HepG2 (cell line): Measurements from ENCODE around the gene GDF15. TPM values are rescaled to one million over a fixed set of nuclear protein-coding genes. Genes with fewer than 3 reads are reported as not detected.
A peak's percentile ranks its signal among the peaks of the same experiment; 100 is the strongest.

Experiments used
- CHCHD3 ChIP-seq: sonication (generic); formaldehyde crosslinking; IDR thresholded peaks from 2 replicates; pipeline ENCODE4 v1.8.0; 2022; ENCODE audit warnings: mild to moderate bottlenecking, missing genetic modification reagents, moderate library complexity
- FOXP1 ChIP-seq, 2 experiments: fragments of 450-650 bp in 1 of 2; IDR thresholded peaks; 2 replicates each; pipeline ENCODE4 v1.6.1; 2017 to 2018; ENCODE audit warnings: antibody characterized with exemption in 1 of 2
- HOXA3 ChIP-seq: sonication (generic); formaldehyde crosslinking; IDR thresholded peaks from 2 replicates; pipeline ENCODE4 v1.5.0; 2020; ENCODE audit warnings: missing genetic modification reagents
- MIXL1 ChIP-seq: IDR thresholded peaks from 2 replicates; pipeline ENCODE4 v1.6.1; 2016
- MTA3 ChIP-seq: sonication (generic); formaldehyde crosslinking; IDR thresholded peaks from 2 replicates; pipeline ENCODE4 v1.4.0; 2020; ENCODE audit warnings: missing genetic modification reagents
- NONO ChIP-seq, 2 experiments: fragments of 450-650 bp in 1 of 2; sonication (generic) in 1 of 2; formaldehyde crosslinking in 1 of 2; IDR thresholded peaks in 1 of 2; conservative IDR thresholded peaks in 1 of 2; 2 replicates each; pipeline versions ENCODE4 v1.6.1 to v1.8.0; 2017 to 2022; ENCODE audit warnings: mild to moderate bottlenecking in 1 of 2, missing genetic modification reagents in 1 of 2, moderate library complexity in 1 of 2
- PHF20 ChIP-seq: sonication (generic); formaldehyde crosslinking; IDR thresholded peaks from 2 replicates; pipeline ENCODE4 v1.5.0; 2020; ENCODE audit warnings: mild to moderate bottlenecking, missing genetic modification reagents
- SIX4 ChIP-seq: sonication (generic); formaldehyde crosslinking; IDR thresholded peaks from 2 replicates; pipeline ENCODE4 v1.4.0; 2020; ENCODE audit warnings: missing genetic modification reagents
- SP2 ChIP-seq: sonication (generic); formaldehyde crosslinking; IDR thresholded peaks from 2 replicates; pipeline ENCODE4 v1.5.1; 2020; ENCODE audit warnings: mild to moderate bottlenecking, missing genetic modification reagents
- SRSF1 ChIP-seq: fragments of 200-400 bp; formaldehyde crosslinking; optimal IDR thresholded peaks from 2 replicates; pipeline ENCODE3; 2017; ENCODE audit warnings: mild to moderate bottlenecking, low read depth, low read length, moderate library complexity
- TFAP4 ChIP-seq: sonication (generic); IDR thresholded peaks from 2 replicates; pipeline ENCODE4 v1.6.1; 2016; ENCODE audit warnings: low read depth, borderline replicate concordance
- TGIF2 ChIP-seq: IDR thresholded peaks from 2 replicates; pipeline ENCODE4 v1.6.1; 2016; ENCODE audit warnings: control low read depth, missing compliant biosample characterization
- THAP7 ChIP-seq: sonication (generic); formaldehyde crosslinking; IDR thresholded peaks from 2 replicates; pipeline ENCODE4 v1.8.1; 2023; ENCODE audit warnings: mild to moderate bottlenecking, missing genetic modification reagents
- ZNF292 ChIP-seq: sonication (generic); formaldehyde crosslinking; IDR thresholded peaks from 2 replicates; pipeline ENCODE4 v1.8.1; 2022; ENCODE audit warnings: mild to moderate bottlenecking, low read depth, missing genetic modification reagents, borderline replicate concordance
- ZNF577 ChIP-seq: sonication (generic); formaldehyde crosslinking; IDR thresholded peaks from 2 replicates; pipeline ENCODE4 v1.4.0; 2020; ENCODE audit warnings: mild to moderate bottlenecking, low read depth, missing genetic modification reagents, borderline replicate concordance
- ZNF691 ChIP-seq: sonication (generic); formaldehyde crosslinking; IDR thresholded peaks from 2 replicates; pipeline ENCODE4 v1.4.0; 2020; ENCODE audit warnings: missing genetic modification reagents, low read depth, mild to moderate bottlenecking, borderline replicate concordance
- ZNF776 ChIP-seq: sonication (generic); formaldehyde crosslinking; IDR thresholded peaks from 2 replicates; pipeline ENCODE4 v1.4.0; 2020; ENCODE audit warnings: mild to moderate bottlenecking, missing genetic modification reagents
- ZSCAN20 ChIP-seq: sonication (generic); formaldehyde crosslinking; IDR thresholded peaks from 2 replicates; pipeline ENCODE4 v1.4.0; 2020; ENCODE audit warnings: missing genetic modification reagents, mild to moderate bottlenecking, borderline replicate concordance
- polyA plus RNA-seq, 8 experiments: library from polyadenylated mRNA; depleted of rRNA in 3 of 8; stranded (reverse) in 7 of 8; unstranded in 1 of 8; fragments of >200 nt; fragmentation: Illumina TruSeq in 4 of 8; extraction: Trizol in 4 of 8; gene quantifications; 2 replicates each; pipeline versions ENCODE4 v1.2.1 to v1.2.3, GENCODE V29; 2011 to 2016; ENCODE audit warnings: low read depth in 4 of 8, missing spikeins in 1 of 8, mixed read lengths in 1 of 8; ENCODE audit not compliant: insufficient read depth in 1 of 8
- total RNA-seq, 5 experiments: library from RNA; depleted of rRNA; stranded (reverse); fragments of >200 nt; fragmentation: Illumina TruSeq; extraction: Trizol; gene quantifications; 2 replicates each; pipeline ENCODE4 v1.2.3, GENCODE V29; 2016; ENCODE audit warnings: low read depth in 1 of 5
- TF ChIP-seq, protein P1 (sequence below): sonication (generic); formaldehyde crosslinking; IDR thresholded peaks from 2 replicates; pipeline ENCODE4 v1.5.0; 2020; ENCODE audit warnings: mild to moderate bottlenecking, missing genetic modification reagents, moderate library complexity
- TF ChIP-seq, protein P2 (sequence below): IDR thresholded peaks from 2 replicates; pipeline ENCODE4 v1.4.0; 2020; ENCODE audit warnings: mild to moderate bottlenecking, missing genetic modification reagents

GDF15 gene
- total and polyA plus RNA-seq, 2 of the 13 experiments (the other 11 are each of a cell fraction or from before 2014, with no cell fraction given) = 146 to 422 TPM

DNA sequence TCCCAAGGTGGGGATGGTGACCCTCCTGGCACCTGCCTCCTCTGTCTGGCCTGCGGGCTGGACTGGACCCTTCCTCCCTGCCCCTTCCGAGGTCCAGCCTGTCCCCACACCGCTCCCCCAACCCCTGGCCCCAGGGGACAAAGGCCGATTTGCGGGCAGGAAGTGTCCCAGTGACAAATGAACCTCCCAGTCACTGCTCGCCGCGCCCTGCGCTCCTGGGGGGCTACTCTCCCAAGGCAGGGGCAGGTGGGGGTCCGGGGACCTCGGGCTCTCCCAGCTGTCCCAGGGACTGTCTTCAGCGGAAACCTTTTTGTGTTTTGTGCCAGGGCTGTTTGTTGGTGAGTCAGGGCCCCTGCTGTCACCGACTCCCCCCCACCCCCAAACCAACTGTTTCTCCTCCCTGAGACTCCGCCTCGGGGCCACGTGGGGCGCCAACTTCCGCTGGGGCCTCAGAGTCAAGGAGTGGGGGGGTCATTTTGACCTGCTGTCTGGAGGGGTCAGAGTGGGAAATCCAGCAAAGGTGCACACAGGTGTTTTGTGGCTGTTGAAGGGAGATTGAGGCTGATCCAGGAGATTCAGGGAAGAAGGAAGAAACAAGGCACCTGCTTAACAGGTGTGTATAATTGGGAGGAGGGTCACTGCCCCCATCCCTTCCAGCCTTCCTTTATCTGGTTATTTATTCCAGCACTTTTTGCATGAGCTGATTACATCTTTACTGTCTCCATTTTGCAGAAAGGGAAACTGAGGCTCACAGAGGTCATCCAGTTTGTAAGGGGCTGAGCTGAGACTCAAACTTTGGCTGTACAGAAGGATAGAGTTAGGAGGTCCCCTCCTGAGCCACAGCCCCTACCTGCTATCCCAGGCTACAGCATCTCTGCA, 44.7 kb upstream of the GDF15 start (continued):
- TF ChIP-seq, protein P1, sequence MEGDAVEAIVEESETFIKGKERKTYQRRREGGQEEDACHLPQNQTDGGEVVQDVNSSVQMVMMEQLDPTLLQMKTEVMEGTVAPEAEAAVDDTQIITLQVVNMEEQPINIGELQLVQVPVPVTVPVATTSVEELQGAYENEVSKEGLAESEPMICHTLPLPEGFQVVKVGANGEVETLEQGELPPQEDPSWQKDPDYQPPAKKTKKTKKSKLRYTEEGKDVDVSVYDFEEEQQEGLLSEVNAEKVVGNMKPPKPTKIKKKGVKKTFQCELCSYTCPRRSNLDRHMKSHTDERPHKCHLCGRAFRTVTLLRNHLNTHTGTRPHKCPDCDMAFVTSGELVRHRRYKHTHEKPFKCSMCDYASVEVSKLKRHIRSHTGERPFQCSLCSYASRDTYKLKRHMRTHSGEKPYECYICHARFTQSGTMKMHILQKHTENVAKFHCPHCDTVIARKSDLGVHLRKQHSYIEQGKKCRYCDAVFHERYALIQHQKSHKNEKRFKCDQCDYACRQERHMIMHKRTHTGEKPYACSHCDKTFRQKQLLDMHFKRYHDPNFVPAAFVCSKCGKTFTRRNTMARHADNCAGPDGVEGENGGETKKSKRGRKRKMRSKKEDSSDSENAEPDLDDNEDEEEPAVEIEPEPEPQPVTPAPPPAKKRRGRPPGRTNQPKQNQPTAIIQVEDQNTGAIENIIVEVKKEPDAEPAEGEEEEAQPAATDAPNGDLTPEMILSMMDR (CRISPR knock-in tag) = peak; percentile 14; the same call in 1 of the 2 replicates
- TF ChIP-seq ZNF776 (CRISPR knock-in tag) (no peak), SIX4 (peak; percentile 15; the same call in 1 of the 2 replicates), HOXA3 (CRISPR knock-in tag) (peak; percentile 45), TFAP4 (peak; percentile 50; the same call in 1 of the 2 replicates), SRSF1 (peak; percentile 84), CHCHD3 (CRISPR knock-in tag) (no peak), ZNF292 (CRISPR knock-in tag) (peak; percentile 23; the same call in 1 of the 2 replicates), MTA3 (CRISPR knock-in tag) (no peak), FOXP1 (IDR thresholded peaks at IDR 0.05) (no peak), FOXP1 (CRISPR knock-in tag; IDR thresholded peaks at IDR 0.05) (no peak; the same call in 1 of the 2 replicates), ZNF577 (CRISPR knock-in tag) (no peak), SP2 (CRISPR knock-in tag) (no peak), ZNF691 (CRISPR knock-in tag) (peak; percentile 59; the same call in 1 of the 2 replicates), THAP7 (CRISPR knock-in tag) (no peak), PHF20 (CRISPR knock-in tag) (peak; percentile 54; the same call in 1 of the 2 replicates), TGIF2 (CRISPR knock-in tag) (no peak), NONO (IDR thresholded peaks at IDR 0.05) (no peak), NONO (CRISPR knock-in tag; conservative IDR thresholded peaks at IDR 0.05) (peak; percentile 79; the same call in 1 of the 2 replicates), MIXL1 (CRISPR knock-in tag) (no peak; the same call in 1 of the 2 replicates), ZSCAN20 (CRISPR knock-in tag) (peak; percentile 1; the same call in 1 of the 2 replicates)
- TF ChIP-seq, protein P2, sequence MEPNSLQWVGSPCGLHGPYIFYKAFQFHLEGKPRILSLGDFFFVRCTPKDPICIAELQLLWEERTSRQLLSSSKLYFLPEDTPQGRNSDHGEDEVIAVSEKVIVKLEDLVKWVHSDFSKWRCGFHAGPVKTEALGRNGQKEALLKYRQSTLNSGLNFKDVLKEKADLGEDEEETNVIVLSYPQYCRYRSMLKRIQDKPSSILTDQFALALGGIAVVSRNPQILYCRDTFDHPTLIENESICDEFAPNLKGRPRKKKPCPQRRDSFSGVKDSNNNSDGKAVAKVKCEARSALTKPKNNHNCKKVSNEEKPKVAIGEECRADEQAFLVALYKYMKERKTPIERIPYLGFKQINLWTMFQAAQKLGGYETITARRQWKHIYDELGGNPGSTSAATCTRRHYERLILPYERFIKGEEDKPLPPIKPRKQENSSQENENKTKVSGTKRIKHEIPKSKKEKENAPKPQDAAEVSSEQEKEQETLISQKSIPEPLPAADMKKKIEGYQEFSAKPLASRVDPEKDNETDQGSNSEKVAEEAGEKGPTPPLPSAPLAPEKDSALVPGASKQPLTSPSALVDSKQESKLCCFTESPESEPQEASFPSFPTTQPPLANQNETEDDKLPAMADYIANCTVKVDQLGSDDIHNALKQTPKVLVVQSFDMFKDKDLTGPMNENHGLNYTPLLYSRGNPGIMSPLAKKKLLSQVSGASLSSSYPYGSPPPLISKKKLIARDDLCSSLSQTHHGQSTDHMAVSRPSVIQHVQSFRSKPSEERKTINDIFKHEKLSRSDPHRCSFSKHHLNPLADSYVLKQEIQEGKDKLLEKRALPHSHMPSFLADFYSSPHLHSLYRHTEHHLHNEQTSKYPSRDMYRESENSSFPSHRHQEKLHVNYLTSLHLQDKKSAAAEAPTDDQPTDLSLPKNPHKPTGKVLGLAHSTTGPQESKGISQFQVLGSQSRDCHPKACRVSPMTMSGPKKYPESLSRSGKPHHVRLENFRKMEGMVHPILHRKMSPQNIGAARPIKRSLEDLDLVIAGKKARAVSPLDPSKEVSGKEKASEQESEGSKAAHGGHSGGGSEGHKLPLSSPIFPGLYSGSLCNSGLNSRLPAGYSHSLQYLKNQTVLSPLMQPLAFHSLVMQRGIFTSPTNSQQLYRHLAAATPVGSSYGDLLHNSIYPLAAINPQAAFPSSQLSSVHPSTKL (CRISPR knock-in tag) = peak; percentile 35
